Thymus (tissue), 11 donors: Measurements from ENCODE around the gene KRTAP2-4. TPM values are rescaled to one million over a fixed set of nuclear protein-coding genes. Genes with fewer than 3 reads are reported as not detected.

Experiments
- DNase-seq, 9 donors: peaks; one replicate each; pipeline ENCODE4 v3.0.0-alpha.2; 2013; ENCODE audit warnings: low spot score in 9 of 9, low read depth in 6 of 9, missing footprints in 1 of 9
- H3K27ac ChIP-seq, 2 donors: one replicate each; pipeline ENCODE4 v1.5.1; 2013; ENCODE audit warnings: control low read depth in 1 of 2, low read depth in 1 of 2, low read length in 1 of 2, mild to moderate bottlenecking in 1 of 2, moderate library complexity in 1 of 2
- H3K27me3 ChIP-seq, 2 donors: one replicate each; pipeline ENCODE4 v1.5.1; 2013; ENCODE audit warnings: low read length in 1 of 2; ENCODE audit not compliant: control insufficient read depth in 2 of 2, insufficient read depth in 1 of 2
- H3K36me3 ChIP-seq, 2 donors: one replicate each; pipeline ENCODE4 v1.5.1; 2013; ENCODE audit warnings: low read length in 1 of 2, mild to moderate bottlenecking in 1 of 2, moderate library complexity in 1 of 2; ENCODE audit not compliant: control insufficient read depth in 2 of 2, insufficient read depth in 2 of 2
- H3K4me1 ChIP-seq, 2 donors: one replicate each; pipeline ENCODE4 v1.5.1; 2013; ENCODE audit warnings: low read length in 2 of 2; ENCODE audit not compliant: control insufficient read depth in 2 of 2, insufficient read depth in 2 of 2
- H3K4me3 ChIP-seq, 2 donors: one replicate each; pipeline ENCODE4 v1.5.1; 2013; ENCODE audit warnings: low read length in 2 of 2, control low read depth in 1 of 2, mild to moderate bottlenecking in 1 of 2
- H3K9me3 ChIP-seq, 2 donors: one replicate each; pipeline ENCODE4 v1.5.1; 2013; ENCODE audit warnings: low read length in 1 of 2, mild to moderate bottlenecking in 1 of 2; ENCODE audit not compliant: control insufficient read depth in 2 of 2, insufficient read depth in 1 of 2
- WGBS: extraction: QIAGEN DNeasy Blood & Tissue Kit; methylation state at CpG from one replicate; pipeline ENCODE4 v1.1.7; 2013; 5-methylcytosine and 5-hydroxymethylcytosine counted together
- polyA plus RNA-seq: library from polyadenylated mRNA; stranded (reverse); fragments of 200-250 nt; gene quantifications from one replicate; pipeline ENCODE4 v1.2.3, GENCODE V29; 2013
- total RNA-seq: library from RNA; stranded (reverse); fragments of 120-200 nt; gene quantifications from one replicate; pipeline ENCODE4 v1.2.4, GENCODE V29; 2013
- donor health status: healthy.

Gene KRTAP2-4
- total and polyA plus RNA-seq, 2 donors: not detected

- H3K4me3 ChIP-seq: no peak overlapping the region
- no peaks in the 10 kb centered on the region for H3K9me3 ChIP-seq
- no peak overlapping the region for H3K27ac ChIP-seq
- no peaks in the 10 kb centered on the region for H3K4me1 ChIP-seq
- DNase-seq: no peak
- H3K36me3 ChIP-seq: no peaks in the 10 kb centered on the region
- no peaks in the 10 kb centered on the region for H3K27me3 ChIP-seq
Observed at GRCh38 chr17:41020336-41020735, 45.3 kb downstream of the KRTAP2-4 start.

DNA sequence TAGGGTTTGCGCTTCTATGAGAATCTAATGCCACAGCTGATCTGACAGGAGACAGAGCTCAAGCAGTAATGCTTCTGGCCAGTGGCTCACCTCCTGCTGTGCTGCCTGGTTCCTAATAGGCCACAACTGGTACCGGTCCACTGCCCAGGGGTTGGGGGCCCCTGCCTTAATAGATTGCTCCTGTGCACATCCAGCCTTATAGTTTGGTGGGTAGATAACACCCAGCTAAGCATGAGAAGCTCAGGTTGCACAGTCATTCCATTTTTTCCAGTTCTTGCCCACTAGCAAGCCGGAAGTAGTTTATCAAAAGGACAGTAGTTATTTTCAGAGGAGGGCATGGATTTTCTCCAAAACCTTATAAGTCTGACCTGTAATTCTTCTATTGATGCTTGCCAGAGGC is 46.3 kb downstream of the KRTAP2-4 start:
- H3K9me3 ChIP-seq: no peaks in the 10 kb centered on the region
- H3K36me3 ChIP-seq: no peaks in the 10 kb centered on the region
- H3K27me3 ChIP-seq: no peaks in the 10 kb centered on the region
- WGBS: 99% methylated on average over 3 of the region's 3 CpGs
- no peak overlapping the region for H3K4me3 ChIP-seq
- no peak for DNase-seq
- H3K27ac ChIP-seq: no peak overlapping the region
- H3K4me1 ChIP-seq: no peaks in the 10 kb centered on the region

GRCh38 chr17:41018541-41018940 is 47.1 kb downstream of the KRTAP2-4 start:
- WGBS: 36% methylated on average over 3 of the region's 3 CpGs
- H3K4me1 ChIP-seq: no peaks in the 10 kb centered on the region
- no peak overlapping the region for H3K27ac ChIP-seq
- no peaks in the 10 kb centered on the region for H3K9me3 ChIP-seq
- no peak for DNase-seq
- no peaks in the 10 kb centered on the region for H3K36me3 ChIP-seq
- H3K27me3 ChIP-seq: no peaks in the 10 kb centered on the region
- no peak overlapping the region for H3K4me3 ChIP-seq

DNA sequence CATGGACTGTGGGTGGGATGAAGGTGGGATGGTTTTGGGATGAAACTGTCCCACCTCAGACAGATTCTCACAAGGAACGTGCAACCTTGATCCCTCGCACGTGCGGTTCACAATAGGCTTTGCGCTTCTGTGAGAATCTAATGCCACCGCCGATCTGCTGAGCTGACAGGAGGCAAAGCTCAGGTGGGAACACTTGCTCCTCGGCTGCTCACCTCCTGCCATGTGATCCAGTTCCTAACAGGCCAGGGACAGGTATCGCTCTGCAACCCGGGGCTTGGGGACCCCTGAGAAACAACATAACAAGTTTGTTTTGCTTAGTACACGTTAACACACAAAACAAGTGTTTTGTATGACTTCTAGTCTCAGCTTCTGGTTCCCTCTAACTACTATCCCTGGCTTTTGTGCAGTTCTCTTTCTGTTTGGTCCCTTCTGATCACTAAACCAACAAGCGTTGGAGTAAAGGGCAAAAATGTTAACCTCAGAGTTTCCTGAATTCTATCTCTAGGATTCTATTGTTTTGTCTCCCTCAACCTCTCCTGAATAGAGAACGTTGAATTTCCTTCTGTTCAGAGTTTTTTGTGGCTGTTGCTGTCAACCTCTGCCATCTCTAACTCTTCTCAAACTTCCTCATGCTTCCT is 49.0 kb downstream of the KRTAP2-4 start:
- DNase-seq: no peak
- Histone ChIP-seq H3K9me3 (no peaks in the 10 kb centered on the region), H3K27me3 (no peaks in the 10 kb centered on the region), H3K27ac (no peak overlapping the region), H3K4me1 (no peaks in the 10 kb centered on the region), H3K36me3 (no peaks in the 10 kb centered on the region), H3K4me3 (no peak overlapping the region)
- 86% methylated on average over 13 of the region's 13 CpGs for WGBS

DNA sequence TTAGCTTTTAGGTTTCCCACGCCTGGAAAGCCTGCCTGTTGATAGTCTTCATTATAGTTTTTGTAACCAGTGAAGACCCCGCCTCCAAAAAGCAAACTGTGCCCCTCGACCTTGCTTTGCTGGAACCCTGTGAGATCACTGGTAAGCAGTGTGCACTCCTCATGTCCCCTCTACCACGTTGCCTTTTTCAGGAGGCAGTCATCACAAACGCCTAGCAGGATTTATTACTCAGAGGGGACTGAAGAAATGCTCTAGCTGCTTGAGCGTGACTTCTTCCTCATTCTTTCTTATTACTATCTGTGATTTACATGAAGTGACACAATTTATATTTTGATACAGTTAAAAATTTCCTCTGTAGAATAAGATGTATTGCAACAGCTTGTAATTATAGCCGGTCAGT is 50.2 kb downstream of the KRTAP2-4 start:
- DNase-seq: no peak
- no peaks in the 10 kb centered on the region for H3K36me3 ChIP-seq
- no peaks in the 10 kb centered on the region for H3K4me1 ChIP-seq
- no peaks in the 10 kb centered on the region for H3K9me3 ChIP-seq
- H3K27ac ChIP-seq: no peak overlapping the region
- H3K27me3 ChIP-seq: no peaks in the 10 kb centered on the region
- no peak overlapping the region for H3K4me3 ChIP-seq
- 82% methylated on average over 7 of the region's 7 CpGs for WGBS

Other genes starting within 250 kb of the KRTAP2-4 start
Only the 30 nearest of the 39 such genes appear.
- gene KRT20, start 180.6 kb downstream of the KRTAP2-4 start, total RNA-seq: 0.85 TPM
- 3.8 TPM for gene KRT20, start 180.6 kb downstream of the KRTAP2-4 start, polyA plus RNA-seq
- 1.5 TPM for gene KRT23, start 128.2 kb downstream of the KRTAP2-4 start, total RNA-seq
- 30.7 TPM for gene KRT23, start 128.2 kb downstream of the KRTAP2-4 start, polyA plus RNA-seq
- gene KRT39, start 98.9 kb downstream of the KRTAP2-4 start, total RNA-seq: not detected
- 0.23 TPM for gene KRT39, start 98.9 kb downstream of the KRTAP2-4 start, polyA plus RNA-seq
- gene KRT40, start 81.6 kb downstream of the KRTAP2-4 start, total RNA-seq: 0.09 TPM
- gene KRT40, start 81.6 kb downstream of the KRTAP2-4 start, polyA plus RNA-seq: 0.11 TPM
- gene KRTAP3-3, start 71.7 kb downstream of the KRTAP2-4 start, total RNA-seq: not detected
- 0.87 TPM for gene KRTAP3-3, start 71.7 kb downstream of the KRTAP2-4 start, polyA plus RNA-seq
- gene KRTAP3-2, start 66.0 kb downstream of the KRTAP2-4 start, total RNA-seq: not detected
- gene KRTAP3-2, start 66.0 kb downstream of the KRTAP2-4 start, polyA plus RNA-seq: 0.09 TPM
- not detected for gene KRTAP3-1, start 56.8 kb downstream of the KRTAP2-4 start, total RNA-seq
- gene KRTAP3-1, start 56.8 kb downstream of the KRTAP2-4 start, polyA plus RNA-seq: 0.09 TPM
- gene KRTAP1-5, start 38.7 kb downstream of the KRTAP2-4 start, total RNA-seq: not detected
- gene KRTAP1-5, start 38.7 kb downstream of the KRTAP2-4 start, polyA plus RNA-seq: 0.05 TPM
- gene KRTAP1-4, start 35.7 kb downstream of the KRTAP2-4 start, total RNA-seq: not detected
- gene KRTAP1-4, start 35.7 kb downstream of the KRTAP2-4 start, polyA plus RNA-seq: not detected
- not detected for gene KRTAP1-3, start 31.0 kb downstream of the KRTAP2-4 start, total RNA-seq
- gene KRTAP1-3, start 31.0 kb downstream of the KRTAP2-4 start, polyA plus RNA-seq: not detected
- gene KRTAP1-1, start 24.4 kb downstream of the KRTAP2-4 start, total RNA-seq: not detected
- gene KRTAP1-1, start 24.4 kb downstream of the KRTAP2-4 start, polyA plus RNA-seq: 0.14 TPM
- not detected for gene KRTAP2-1, start 18.6 kb downstream of the KRTAP2-4 start, total RNA-seq
- gene KRTAP2-1, start 18.6 kb downstream of the KRTAP2-4 start, polyA plus RNA-seq: 0.05 TPM
- gene KRTAP2-2, start 10.6 kb downstream of the KRTAP2-4 start, total RNA-seq: not detected
- not detected for gene KRTAP2-2, start 10.6 kb downstream of the KRTAP2-4 start, polyA plus RNA-seq
- not detected for gene KRTAP2-3, start 5.8 kb downstream of the KRTAP2-4 start, total RNA-seq
- 0.18 TPM for gene KRTAP2-3, start 5.8 kb downstream of the KRTAP2-4 start, polyA plus RNA-seq
- not detected for gene KRTAP4-7, start 18.3 kb upstream of the KRTAP2-4 start, total RNA-seq
- not detected for gene KRTAP4-7, start 18.3 kb upstream of the KRTAP2-4 start, polyA plus RNA-seq
- not detected for gene KRTAP4-8, start 32.3 kb upstream of the KRTAP2-4 start, total RNA-seq
- 0.02 TPM for gene KRTAP4-8, start 32.3 kb upstream of the KRTAP2-4 start, polyA plus RNA-seq
- not detected for gene KRTAP4-16, start 36.3 kb upstream of the KRTAP2-4 start, total RNA-seq
- gene KRTAP4-16, start 36.3 kb upstream of the KRTAP2-4 start, polyA plus RNA-seq: not detected
- gene KRTAP4-9, start 39.5 kb upstream of the KRTAP2-4 start, total RNA-seq: not detected
- not detected for gene KRTAP4-9, start 39.5 kb upstream of the KRTAP2-4 start, polyA plus RNA-seq
- gene KRTAP4-11, start 52.5 kb upstream of the KRTAP2-4 start, total RNA-seq: not detected
- gene KRTAP4-11, start 52.5 kb upstream of the KRTAP2-4 start, polyA plus RNA-seq: not detected
- gene KRTAP4-12, start 58.3 kb upstream of the KRTAP2-4 start, total RNA-seq: not detected
- not detected for gene KRTAP4-12, start 58.3 kb upstream of the KRTAP2-4 start, polyA plus RNA-seq
- not detected for gene KRTAP4-6, start 74.7 kb upstream of the KRTAP2-4 start, total RNA-seq
- gene KRTAP4-6, start 74.7 kb upstream of the KRTAP2-4 start, polyA plus RNA-seq: not detected
- gene KRTAP4-5, start 83.9 kb upstream of the KRTAP2-4 start, total RNA-seq: not detected
- not detected for gene KRTAP4-5, start 83.9 kb upstream of the KRTAP2-4 start, polyA plus RNA-seq
- gene KRTAP4-4, start 94.9 kb upstream of the KRTAP2-4 start, total RNA-seq: not detected
- not detected for gene KRTAP4-4, start 94.9 kb upstream of the KRTAP2-4 start, polyA plus RNA-seq
- gene KRTAP4-3, start 102.3 kb upstream of the KRTAP2-4 start, total RNA-seq: not detected
- gene KRTAP4-3, start 102.3 kb upstream of the KRTAP2-4 start, polyA plus RNA-seq: not detected
- not detected for gene KRTAP4-2, start 112.3 kb upstream of the KRTAP2-4 start, total RNA-seq
- gene KRTAP4-2, start 112.3 kb upstream of the KRTAP2-4 start, polyA plus RNA-seq: not detected
- gene KRTAP4-1, start 119.0 kb upstream of the KRTAP2-4 start, total RNA-seq: not detected
- gene KRTAP4-1, start 119.0 kb upstream of the KRTAP2-4 start, polyA plus RNA-seq: not detected
- not detected for gene KRTAP9-1, start 124.0 kb upstream of the KRTAP2-4 start, total RNA-seq
- gene KRTAP9-1, start 124.0 kb upstream of the KRTAP2-4 start, polyA plus RNA-seq: not detected
- gene KRTAP9-2, start 160.8 kb upstream of the KRTAP2-4 start, total RNA-seq: not detected
- gene KRTAP9-2, start 160.8 kb upstream of the KRTAP2-4 start, polyA plus RNA-seq: not detected
- gene KRTAP9-3, start 166.6 kb upstream of the KRTAP2-4 start, total RNA-seq: not detected
- not detected for gene KRTAP9-3, start 166.6 kb upstream of the KRTAP2-4 start, polyA plus RNA-seq
- gene KRTAP9-8, start 172.1 kb upstream of the KRTAP2-4 start, total RNA-seq: not detected
- gene KRTAP9-8, start 172.1 kb upstream of the KRTAP2-4 start, polyA plus RNA-seq: 0.09 TPM